ENCODE data around the gene MBNL2.

Gene MBNL2

DNA sequence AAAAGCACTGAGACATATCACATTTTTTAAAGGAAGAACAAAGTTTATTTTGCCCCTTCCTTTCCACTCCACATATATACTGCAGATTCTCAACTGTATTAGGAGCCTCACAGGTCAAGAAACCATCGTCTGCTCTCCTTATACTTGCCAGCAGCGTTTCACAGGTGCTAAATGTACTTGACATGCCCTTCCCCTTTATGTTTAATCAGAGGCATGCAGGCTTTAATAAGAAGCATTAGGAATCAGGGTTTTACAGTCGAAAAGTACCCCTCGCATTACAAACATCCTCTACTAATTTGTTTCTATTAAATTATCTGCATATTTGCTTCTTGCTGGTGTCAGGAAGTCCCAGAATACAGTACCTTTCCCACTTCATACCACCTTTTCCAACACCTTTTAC, 208.2 kb downstream of the MBNL2 start:
- peaks cover 2% of the 10 kb centered on the region for H3K27me3 Mint-ChIP-seq
- H3K4me3 Mint-ChIP-seq: no peak overlapping the region
- peaks cover 8% of the 10 kb centered on the region for H3K4me1 Mint-ChIP-seq
- no peak for ATAC-seq (ENCODE audit: low read depth)
- DNase-seq (ENCODE audit: low spot score in 2 of 2): no peak
- H3K27ac Mint-ChIP-seq: no peak overlapping the region
- no peaks in the 10 kb centered on the region for H3K36me3 Mint-ChIP-seq
- H3K9me3 Mint-ChIP-seq: no peaks in the 10 kb centered on the region

DNA sequence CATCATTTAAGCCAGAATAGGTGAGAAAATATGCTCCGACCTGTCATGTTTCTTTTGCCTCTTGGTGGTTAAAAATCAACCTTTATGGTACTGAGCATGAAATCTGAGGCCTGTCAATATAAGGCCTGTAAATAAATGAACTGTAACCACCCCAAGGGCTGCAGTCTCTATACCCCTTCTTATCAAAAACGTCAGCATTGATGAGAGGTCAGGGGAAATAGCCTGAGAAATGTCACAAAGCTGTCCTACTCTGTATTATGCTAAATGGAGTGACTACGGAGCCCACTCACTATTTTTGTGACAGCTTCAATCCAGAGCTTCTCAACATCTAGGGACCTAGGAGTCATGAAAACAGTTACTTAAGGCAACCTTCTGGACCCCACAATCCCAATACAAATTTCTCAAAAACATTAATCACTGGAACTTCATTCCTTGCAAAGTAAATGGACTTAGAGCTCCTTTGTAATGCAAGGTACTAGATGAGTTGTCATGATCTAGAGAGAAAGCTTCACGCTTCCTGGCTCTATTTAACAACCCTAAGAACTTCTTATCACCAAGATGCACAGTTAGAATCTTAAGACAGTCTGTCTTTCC, 209.1 kb downstream of the MBNL2 start:
- H3K27me3 Mint-ChIP-seq: peaks cover 2% of the 10 kb centered on the region
- peak overlapping the region; percentile 43 for H3K4me3 Mint-ChIP-seq
- H3K4me1 Mint-ChIP-seq: peaks cover 11% of the 10 kb centered on the region
- ATAC-seq (ENCODE audit: low read depth): no peak
- no peaks in the 10 kb centered on the region for H3K9me3 Mint-ChIP-seq
- no peaks in the 10 kb centered on the region for H3K36me3 Mint-ChIP-seq
- no peak overlapping the region for H3K27ac Mint-ChIP-seq
- DNase-seq (ENCODE audit: low spot score in 2 of 2): no peak

DNA sequence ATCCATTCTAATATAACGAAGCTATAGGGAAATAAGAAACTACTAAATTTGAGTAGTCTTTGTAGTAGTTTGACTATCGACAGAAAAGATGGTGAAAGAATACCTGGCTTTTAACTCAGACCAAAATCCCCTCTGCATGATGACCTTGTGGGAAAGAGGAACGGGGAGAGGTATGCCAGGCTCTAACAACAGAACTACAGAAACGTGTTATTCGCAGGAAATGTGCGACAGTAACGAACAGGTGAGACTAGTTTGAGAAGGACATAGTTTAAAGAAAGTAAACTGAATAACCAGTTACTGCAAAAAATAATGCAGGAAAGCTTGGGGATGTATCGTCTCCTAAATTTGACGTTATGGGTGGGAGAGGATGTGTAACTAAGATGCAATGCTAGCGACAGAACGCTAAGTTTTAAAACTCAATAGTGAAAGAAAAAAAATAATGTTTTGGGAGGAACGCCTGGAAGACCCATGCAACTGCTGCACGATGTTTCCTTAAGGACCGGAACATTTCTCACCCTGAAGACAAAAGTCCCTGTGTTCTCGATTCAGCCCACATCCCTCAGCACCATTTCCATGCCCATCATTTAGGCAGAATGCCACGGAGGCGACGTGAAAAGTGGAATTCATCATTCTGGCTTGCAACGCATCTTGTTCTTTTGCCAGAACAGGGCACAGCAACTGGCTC, 210.2 kb downstream of the MBNL2 start:
- H3K4me1 Mint-ChIP-seq: peaks cover 15% of the 10 kb centered on the region
- H3K4me3 Mint-ChIP-seq: peak overlapping the region; percentile 99
- H3K27ac Mint-ChIP-seq: peak overlapping the region; percentile 96
- H3K36me3 Mint-ChIP-seq: no peaks in the 10 kb centered on the region
- DNase-seq (ENCODE audit: low spot score in 2 of 2) (no peak), ATAC-seq (ENCODE audit: low read depth) (no peak)
- H3K9me3 Mint-ChIP-seq: no peaks in the 10 kb centered on the region
- peaks cover 2% of the 10 kb centered on the region for H3K27me3 Mint-ChIP-seq

DNA sequence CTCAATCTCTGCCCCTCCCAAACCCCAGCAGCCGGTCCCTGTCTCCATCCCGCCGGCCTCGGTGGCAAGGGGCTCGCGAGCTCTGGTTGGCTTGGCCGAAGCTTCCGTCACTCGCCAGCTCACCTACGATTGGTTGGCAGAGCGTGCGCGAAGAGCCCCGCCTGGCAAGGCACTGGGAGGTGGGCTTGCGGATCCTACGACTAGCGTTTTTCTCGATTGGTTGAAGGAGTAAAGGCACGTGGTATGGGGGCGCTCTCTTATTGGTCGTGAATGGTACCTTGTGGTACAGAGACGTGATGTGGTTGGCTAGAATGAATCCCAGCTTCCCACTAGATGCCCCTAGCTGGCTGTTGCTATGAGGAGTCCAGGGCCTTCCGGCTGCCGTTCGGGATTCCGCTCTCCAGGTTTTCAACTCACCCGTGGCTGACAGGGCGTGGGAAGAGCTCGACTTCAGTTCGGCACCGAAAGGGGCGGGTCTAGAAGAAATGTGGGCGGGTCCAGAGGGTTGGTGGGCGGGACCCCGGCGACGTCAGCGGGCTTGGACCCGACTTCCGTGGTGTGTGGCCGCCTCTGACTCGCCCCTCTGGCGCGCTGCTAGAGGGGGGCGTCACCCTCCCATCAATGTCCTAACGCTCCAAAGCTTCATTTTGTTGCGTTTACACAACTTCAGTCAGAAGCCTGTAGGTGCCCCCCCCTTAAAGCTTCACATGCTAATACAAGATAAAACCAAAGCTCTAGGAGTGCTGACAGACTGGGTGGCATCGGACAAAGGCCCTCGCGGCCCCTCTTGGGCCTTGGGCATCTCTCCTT, 211.0 kb downstream of the MBNL2 start:
- H3K4me3 Mint-ChIP-seq: peak overlapping the region; percentile 99
- H3K4me1 Mint-ChIP-seq: peaks cover 15% of the 10 kb centered on the region
- H3K36me3 Mint-ChIP-seq: no peaks in the 10 kb centered on the region
- DNase-seq (ENCODE audit: low spot score in 2 of 2): peak; percentile 98 to 99
- H3K27me3 Mint-ChIP-seq: peaks cover 2% of the 10 kb centered on the region
- peak overlapping the region; percentile 96 for H3K27ac Mint-ChIP-seq
- ATAC-seq (ENCODE audit: low read depth): peak; percentile 69
- no peaks in the 10 kb centered on the region for H3K9me3 Mint-ChIP-seq

DNA sequence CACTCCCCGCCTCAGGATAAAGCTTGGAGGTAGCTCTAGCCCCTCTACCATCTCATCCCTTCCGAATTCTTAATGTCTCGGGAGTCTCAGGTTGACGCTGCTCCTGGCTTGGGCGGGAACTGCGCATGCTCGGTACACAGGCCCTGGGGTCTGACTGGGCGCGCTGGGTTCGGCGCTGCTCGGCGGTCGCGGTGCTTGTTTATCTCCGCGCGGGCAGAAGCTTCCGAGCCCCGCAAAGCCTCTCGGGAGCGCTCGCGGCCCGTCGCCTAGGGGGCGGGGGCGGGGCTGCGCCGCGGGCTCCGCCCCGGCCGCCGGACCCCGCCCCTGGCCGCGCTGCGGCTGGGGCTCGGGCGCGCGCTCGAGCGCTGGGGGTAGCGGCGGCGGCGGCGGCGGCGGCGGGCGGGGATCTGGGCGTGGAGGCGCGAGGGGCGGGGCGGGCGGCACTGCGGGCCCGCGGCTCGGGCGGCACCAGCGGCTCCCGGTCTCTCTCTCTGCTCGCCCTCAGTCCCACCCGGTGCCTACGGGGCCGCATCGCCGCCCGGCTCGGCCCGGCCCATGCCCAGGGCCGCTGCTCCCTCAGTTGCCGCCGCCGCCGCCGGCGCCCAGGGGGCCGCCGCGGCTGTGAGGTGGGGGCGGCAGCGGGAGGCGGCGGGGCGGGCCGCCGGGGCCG, 211.7 kb downstream of the MBNL2 start, which contains the start of gene RAP2A:
Gene RAP2A, plus strand, starts transcription at position 443 of the 670 bp plus-strand sequence. CDS start 302 bp downstream, outside the sequence.
- Mint-ChIP-seq H3K4me1 (peaks cover 15% of the 10 kb centered on the region), H3K4me3 (peak within 1 kb of the TSS; percentile 99), H3K9me3 (no peaks in the 10 kb centered on the region), H3K36me3 (no peaks in the 10 kb centered on the region), H3K27ac (peak within 1 kb of the TSS; percentile 96), H3K27me3 (peaks cover under 1% of the 10 kb centered on the region)
- ATAC-seq (ENCODE audit: low read depth) (peak; percentile 62), DNase-seq (ENCODE audit: low spot score in 2 of 2) (peak; percentile 80 to 86)

DNA sequence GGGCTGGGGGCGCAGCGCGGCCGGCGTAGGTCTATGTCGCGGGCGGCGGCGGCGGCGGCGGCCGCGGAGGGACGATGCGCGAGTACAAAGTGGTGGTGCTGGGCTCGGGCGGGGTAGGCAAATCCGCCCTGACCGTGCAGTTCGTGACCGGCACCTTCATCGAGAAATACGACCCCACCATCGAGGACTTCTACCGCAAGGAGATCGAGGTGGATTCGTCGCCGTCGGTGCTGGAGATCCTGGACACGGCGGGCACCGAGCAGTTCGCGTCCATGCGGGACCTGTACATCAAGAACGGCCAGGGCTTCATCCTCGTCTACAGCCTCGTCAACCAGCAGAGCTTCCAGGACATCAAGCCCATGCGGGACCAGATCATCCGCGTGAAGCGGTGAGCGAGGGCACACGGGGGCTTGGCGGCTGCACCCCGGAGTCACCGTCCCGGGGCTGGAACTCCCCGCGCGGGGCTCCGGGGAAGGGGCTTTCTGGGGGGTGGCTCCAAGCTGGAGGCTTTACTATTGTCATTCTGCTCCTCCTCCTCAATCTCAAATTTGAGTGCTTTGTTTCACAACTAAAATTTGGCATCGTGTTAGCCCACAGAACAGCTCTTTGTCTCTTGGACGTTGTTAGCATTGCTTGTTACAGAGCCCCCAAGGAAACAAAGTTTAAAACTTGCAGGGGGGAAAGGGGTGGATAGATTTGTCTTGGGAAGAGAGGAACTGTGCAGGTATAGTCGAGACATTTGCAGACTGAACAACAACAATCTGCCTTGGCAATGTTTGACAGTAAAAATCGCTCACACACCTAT, 212.5 kb downstream of the MBNL2 start:
- Mint-ChIP-seq H3K4me3 (peak overlapping the region; percentile 88), H3K27ac (peak overlapping the region; percentile 76), H3K4me1 (peaks cover 15% of the 10 kb centered on the region), H3K27me3 (no peaks in the 10 kb centered on the region), H3K36me3 (no peaks in the 10 kb centered on the region), H3K9me3 (no peaks in the 10 kb centered on the region)
- DNase-seq (ENCODE audit: low spot score in 2 of 2) (peak in 1 of 2 donors; percentile 51), ATAC-seq (ENCODE audit: low read depth) (no peak)

DNA sequence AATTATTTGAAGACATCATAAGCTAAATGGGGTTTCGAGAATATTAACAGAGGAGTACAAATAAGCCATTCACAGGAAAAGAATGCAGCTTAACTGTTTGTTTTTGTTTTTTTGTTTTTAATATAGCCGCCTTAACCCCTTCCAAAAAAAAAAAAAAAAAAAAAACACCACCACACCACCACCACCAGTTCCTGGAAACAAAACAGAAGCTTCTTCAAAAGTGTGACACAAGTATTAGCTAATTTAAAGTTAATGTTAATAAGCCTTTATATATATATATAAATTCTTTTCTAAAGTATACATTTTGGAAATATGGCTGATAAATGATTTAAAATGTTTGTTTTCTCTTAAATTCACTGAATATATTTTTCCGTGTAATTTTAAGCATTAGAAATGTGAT, 213.2 kb downstream of the MBNL2 start:
- ATAC-seq (ENCODE audit: low read depth): no peak
- H3K27me3 Mint-ChIP-seq: no peaks in the 10 kb centered on the region
- peak overlapping the region; percentile 76 for H3K27ac Mint-ChIP-seq
- no peak for DNase-seq (ENCODE audit: low spot score in 2 of 2)
- H3K9me3 Mint-ChIP-seq: no peaks in the 10 kb centered on the region
- peaks cover 15% of the 10 kb centered on the region for H3K4me1 Mint-ChIP-seq
- H3K36me3 Mint-ChIP-seq: no peaks in the 10 kb centered on the region
- peak overlapping the region; percentile 45 for H3K4me3 Mint-ChIP-seq

DNA sequence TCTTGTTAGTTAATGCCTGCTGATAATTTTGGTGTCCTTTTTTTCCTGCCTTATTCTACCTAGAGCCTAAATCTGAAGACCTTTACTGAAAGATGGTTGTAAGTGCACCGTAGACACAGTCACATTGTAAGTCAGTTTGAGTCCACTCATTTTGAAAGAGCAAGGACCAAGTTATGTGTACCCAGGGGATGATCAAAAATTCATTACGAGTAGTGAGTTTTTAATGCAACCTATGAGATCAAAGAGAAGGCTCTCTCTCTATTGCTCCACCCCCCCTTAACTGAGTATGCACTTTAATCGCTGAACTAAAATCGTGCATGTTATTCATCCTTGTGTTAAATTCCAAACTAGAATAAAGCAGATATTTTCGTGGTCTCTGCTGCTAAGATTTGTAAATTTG, 213.7 kb downstream of the MBNL2 start:
- ATAC-seq (ENCODE audit: low read depth) (no peak), DNase-seq (ENCODE audit: low spot score in 2 of 2) (no peak)
- H3K4me3 Mint-ChIP-seq: peak overlapping the region; percentile 57
- no peak overlapping the region for H3K27ac Mint-ChIP-seq
- H3K27me3 Mint-ChIP-seq: no peaks in the 10 kb centered on the region
- peaks cover 15% of the 10 kb centered on the region for H3K4me1 Mint-ChIP-seq
- H3K9me3 Mint-ChIP-seq: no peaks in the 10 kb centered on the region
- H3K36me3 Mint-ChIP-seq: no peaks in the 10 kb centered on the region

DNA sequence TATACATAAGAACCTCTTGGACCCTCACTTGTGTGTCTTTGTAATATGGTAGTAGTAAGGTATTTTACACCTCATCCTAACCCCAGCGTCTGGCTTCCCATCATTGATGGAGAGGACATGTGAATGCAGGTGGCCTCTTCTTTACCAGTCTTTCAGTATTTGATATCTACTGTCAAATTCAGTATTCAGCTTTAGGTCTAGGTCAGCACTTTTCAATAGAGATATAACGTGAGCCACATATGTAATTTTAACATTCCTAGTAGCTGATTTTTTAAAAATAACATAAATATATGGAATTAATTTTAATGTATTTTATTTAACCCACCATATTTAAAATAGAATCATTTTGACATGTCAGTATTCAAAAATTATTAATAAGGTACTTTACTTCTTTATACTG, 214.7 kb downstream of the MBNL2 start:
- Mint-ChIP-seq H3K27me3 (no peaks in the 10 kb centered on the region), H3K9me3 (no peaks in the 10 kb centered on the region), H3K36me3 (no peaks in the 10 kb centered on the region), H3K4me1 (peaks cover 15% of the 10 kb centered on the region), H3K4me3 (no peak overlapping the region), H3K27ac (peak overlapping the region; percentile 11)
- ATAC-seq (ENCODE audit: low read depth) (no peak), DNase-seq (ENCODE audit: low spot score in 2 of 2) (no peak)

DNA sequence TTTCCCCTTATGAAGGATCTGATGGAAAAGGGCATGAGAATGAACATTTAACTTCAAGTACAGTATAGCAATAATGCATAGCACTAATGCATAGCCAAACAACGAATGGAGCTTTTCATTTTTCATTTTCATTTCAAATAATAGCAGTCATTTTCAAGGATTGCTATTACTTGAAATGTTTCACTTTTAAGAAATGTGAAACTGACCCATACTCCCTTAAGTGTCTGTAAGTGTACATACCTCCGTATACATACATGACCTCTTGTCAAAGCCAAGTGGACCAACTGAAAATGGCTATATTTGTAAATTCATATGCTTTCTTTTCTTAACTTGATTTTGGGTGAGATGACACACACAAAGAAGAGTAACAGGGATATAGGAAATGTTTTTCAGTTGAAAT, 215.6 kb downstream of the MBNL2 start:
- Mint-ChIP-seq H3K9me3 (no peaks in the 10 kb centered on the region), H3K4me1 (peaks cover 10% of the 10 kb centered on the region), H3K4me3 (no peak overlapping the region), H3K27me3 (no peaks in the 10 kb centered on the region), H3K36me3 (no peaks in the 10 kb centered on the region), H3K27ac (no peak overlapping the region)
- ATAC-seq (ENCODE audit: low read depth) (no peak), DNase-seq (ENCODE audit: low spot score in 2 of 2) (no peak)

DNA sequence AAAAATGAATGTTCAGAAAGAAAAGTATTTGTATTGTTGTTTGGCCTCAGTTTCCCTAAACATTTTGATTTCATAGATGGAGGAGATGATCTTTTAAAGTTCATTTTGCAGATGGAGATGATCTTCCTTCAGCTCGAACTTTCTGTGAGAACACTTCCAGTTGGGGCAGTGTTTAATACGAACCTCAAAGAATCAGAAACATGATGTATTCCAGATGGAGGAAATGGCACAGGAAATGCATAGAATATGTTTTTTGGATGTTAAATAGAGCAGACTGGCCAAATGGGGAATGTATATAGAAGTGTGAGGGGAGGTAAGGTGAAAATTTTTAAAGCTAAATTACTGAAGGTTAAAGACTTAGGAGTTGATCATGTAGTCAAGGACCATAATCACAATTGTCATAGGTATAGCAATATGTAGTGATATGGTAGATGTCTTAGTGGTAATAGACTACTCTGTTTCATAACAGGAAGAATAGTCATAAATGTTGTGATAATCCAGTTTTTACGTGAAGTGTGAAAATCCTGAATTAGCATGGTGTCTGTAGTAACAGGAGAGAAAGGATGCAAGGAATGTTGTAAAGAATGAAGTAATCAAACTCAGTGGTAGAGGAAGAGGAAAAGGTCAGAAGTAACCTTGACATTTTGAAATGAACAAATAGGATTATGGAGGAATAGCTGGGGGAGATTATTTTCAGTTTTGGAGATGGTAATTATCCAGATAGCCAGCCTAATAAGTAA, 216.9 kb downstream of the MBNL2 start:
- DNase-seq (ENCODE audit: low spot score in 2 of 2) (no peak), ATAC-seq (ENCODE audit: low read depth) (no peak)
- peaks cover 10% of the 10 kb centered on the region for H3K4me1 Mint-ChIP-seq
- H3K36me3 Mint-ChIP-seq: no peaks in the 10 kb centered on the region
- no peak overlapping the region for H3K4me3 Mint-ChIP-seq
- no peaks in the 10 kb centered on the region for H3K27me3 Mint-ChIP-seq
- H3K27ac Mint-ChIP-seq: no peak overlapping the region
- H3K9me3 Mint-ChIP-seq: no peaks in the 10 kb centered on the region

DNA sequence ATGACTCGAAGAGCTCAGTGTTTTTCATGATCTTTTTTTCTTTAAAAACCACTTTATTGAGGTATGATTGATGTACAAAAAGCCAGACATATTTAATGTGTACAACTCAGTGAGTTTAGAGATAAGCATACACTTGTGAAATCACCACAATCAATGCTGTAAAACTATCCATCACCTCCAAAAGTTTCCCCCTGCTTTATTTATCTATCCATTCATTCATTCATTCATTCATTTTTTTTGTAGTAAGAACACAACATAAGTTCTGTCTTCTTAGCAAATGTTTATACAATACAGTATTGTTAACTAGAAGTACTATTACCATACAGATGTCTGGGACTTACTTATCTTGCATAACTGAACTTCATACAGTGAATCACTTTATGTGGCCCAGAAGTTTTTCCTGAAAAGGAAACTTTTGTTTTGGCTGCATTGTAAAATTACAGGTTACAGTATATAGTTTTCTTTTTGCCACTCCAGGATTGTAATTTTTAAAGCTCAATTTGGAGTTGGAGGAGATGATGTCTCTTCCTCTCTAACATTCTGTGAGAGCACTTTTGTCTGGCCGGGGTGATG, 218.6 kb downstream of the MBNL2 start:
- Mint-ChIP-seq H3K36me3 (peaks cover 4% of the 10 kb centered on the region), H3K4me1 (peaks cover 8% of the 10 kb centered on the region), H3K27me3 (no peaks in the 10 kb centered on the region), H3K4me3 (no peak overlapping the region), H3K27ac (no peak overlapping the region), H3K9me3 (no peaks in the 10 kb centered on the region)
- no peak for ATAC-seq (ENCODE audit: low read depth)
- no peak for DNase-seq (ENCODE audit: low spot score in 2 of 2)

Measured in memory B cell (primary cell).